GM23338 (cell line): ENCODE measurements around the gene MTR. TPM values are rescaled to one million over a fixed set of nuclear protein-coding genes. Genes with fewer than 3 reads are reported as not detected.

Experiments
- ATAC-seq: fragments of 200-7000 bp; cut with Tn5 transposase; 3 replicates; pipeline ENCODE4 v1.9.1; 2020
- DNase-seq: peaks from one replicate; pipeline ENCODE4 v3.0.0-alpha.2; 2015; ENCODE audit warnings: low spot score
- H2AFZ ChIP-seq: fragments of 200-600 bp; sonication (generic); 2 replicates; pipeline ENCODE4 v1.8.0; 2016; ENCODE audit warnings: antibody characterized with exemption, mild to moderate bottlenecking, moderate library complexity
- H3F3A ChIP-seq: fragments of 200-600 bp; sonication (generic); replicated peaks from 2 replicates; pipeline ENCODE4 v1.8.0; 2017; ENCODE audit warnings: antibody characterized with exemption, mixed run types, low read depth
- H3K27ac ChIP-seq: fragments of 200-600 bp; sonication (generic); 2 replicates; pipeline ENCODE4 v1.6.1; 2016; ENCODE audit warnings: low read depth
- H3K27me3 ChIP-seq: fragments of 200-600 bp; sonication (generic); 2 replicates; pipeline ENCODE4 v1.8.0; 2016; ENCODE audit warnings: mild to moderate bottlenecking, mixed run types, moderate library complexity; ENCODE audit not compliant: insufficient read depth
- H3K36me3 ChIP-seq: fragments of 200-600 bp; sonication (generic); 2 replicates; pipeline ENCODE4 v1.8.0; 2016; ENCODE audit warnings: mild to moderate bottlenecking; ENCODE audit not compliant: insufficient read depth
- H3K4me1 ChIP-seq: fragments of 200-600 bp; sonication (generic); 2 replicates; pipeline ENCODE4 v1.8.0; 2016; ENCODE audit warnings: mild to moderate bottlenecking, moderate library complexity; ENCODE audit not compliant: insufficient read depth
- H3K4me2 ChIP-seq: fragments of 200-600 bp; sonication (generic); 2 replicates; pipeline ENCODE4 v1.7.1; 2017; ENCODE audit warnings: mixed run types
- H3K4me3 ChIP-seq: fragments of 200-600 bp; sonication (generic); 2 replicates; pipeline ENCODE4 v1.6.1; 2016; ENCODE audit warnings: mixed run types
- H3K79me2 ChIP-seq: fragments of 200-600 bp; sonication (generic); replicated peaks from 2 replicates; pipeline ENCODE4 v1.8.0; 2017; ENCODE audit warnings: mild to moderate bottlenecking; ENCODE audit not compliant: insufficient read depth
- H3K9me2 ChIP-seq: fragments of 200-600 bp; sonication (generic); 2 replicates; pipeline ENCODE4 v1.8.0; 2017; ENCODE audit not compliant: insufficient read depth
- H4K20me1 ChIP-seq: fragments of 200-600 bp; sonication (generic); replicated peaks from 2 replicates; pipeline ENCODE4 v1.8.0; 2017; ENCODE audit warnings: mild to moderate bottlenecking; ENCODE audit not compliant: insufficient read depth
- H3K27ac Mint-ChIP-seq: 2 replicates; pipeline ENCODE4 v1.8.0; 2020; ENCODE audit warnings: inconsistent platforms, mild to moderate bottlenecking, moderate library complexity, mixed read lengths
- H3K27me3 Mint-ChIP-seq: 3 replicates; pipeline ENCODE4 v1.8.0; 2022; ENCODE audit warnings: low read depth, mild to moderate bottlenecking, moderate library complexity, mixed read lengths, inconsistent platforms; ENCODE audit not compliant: insufficient read depth, poor library complexity
- H3K36me3 Mint-ChIP-seq: 3 replicates; pipeline ENCODE4 v1.8.0; 2021; ENCODE audit warnings: low read depth, mild to moderate bottlenecking, inconsistent platforms, moderate library complexity, mixed read lengths
- H3K4me1 Mint-ChIP-seq: 3 replicates; pipeline ENCODE4 v1.8.0; 2020; ENCODE audit warnings: mild to moderate bottlenecking, inconsistent platforms, mixed read lengths
- H3K4me3 Mint-ChIP-seq: 3 replicates; pipeline ENCODE4 v1.8.0; 2021; ENCODE audit warnings: moderate library complexity, mild to moderate bottlenecking, inconsistent platforms, mixed read lengths
- H3K9me3 Mint-ChIP-seq: 3 replicates; pipeline ENCODE4 v1.8.0; 2020; ENCODE audit warnings: moderate library complexity, mild to moderate bottlenecking, inconsistent platforms, mixed read lengths
- EZH2 ChIP-seq: fragments of 200-600 bp; sonication (generic); IDR thresholded peaks from one replicate; pipeline ENCODE4 v1.8.0; 2017; ENCODE audit warnings: antibody characterized with exemption, mild to moderate bottlenecking, low read depth; ENCODE audit not compliant: unreplicated experiment
- NANOG ChIP-seq: IDR thresholded peaks from 2 replicates; pipeline ENCODE4 v1.6.1; 2016; ENCODE audit warnings: antibody characterized with exemption, borderline replicate concordance
- ZNF462 ChIP-seq: fragments of 250-450 bp; sonication (Bioruptor Pico); IDR thresholded peaks from 2 replicates; pipeline ENCODE4 v1.5.0; 2020; ENCODE audit warnings: mild to moderate bottlenecking, moderate library complexity
- polyA plus RNA-seq: library from polyadenylated mRNA; unstranded; fragments of >200 nt; fragmentation: Nextera tagmentation; extraction: Ambion mirVana; gene quantifications from 2 replicates; pipeline ENCODE4 v1.2.1, GENCODE V29; 2016
- total RNA-seq: library from RNA; depleted of rRNA; stranded (reverse); fragments of >200 nt; shearing (Covaris generic); gene quantifications from 2 replicates; pipeline ENCODE4 v1.2.3, GENCODE V29; 2014
- TF ChIP-seq, protein P1 (sequence below), 2 experiments: fragments of 200-600 bp in 1 of 2; sonication (generic) in 1 of 2; conservative IDR thresholded peaks; 2 replicates each; pipeline versions ENCODE4 v1.5.1 to v1.6.1; 2016 to 2017; ENCODE audit warnings: antibody characterized with exemption in 2 of 2, low read depth in 2 of 2, mild to moderate bottlenecking in 2 of 2, moderate library complexity in 1 of 2
- TF ChIP-seq, protein P2 (sequence below): IDR thresholded peaks from 2 replicates; pipeline ENCODE4 v1.6.1; 2016; ENCODE audit warnings: antibody characterized with exemption

The MTR gene
- total and polyA plus RNA-seq, 2 experiments from 2014 or later, result 6.4 to 20.0 TPM

GRCh38 chr1:236865818-236866155 is 70.7 kb downstream of the MTR start:
- H3K4me3 Mint-ChIP-seq, result no peak overlapping the region
- Histone ChIP-seq H3F3A (no peaks in the 10 kb centered on the region), H3K4me1 (no peaks in the 10 kb centered on the region), H3K36me3 (peaks cover 12% of the 10 kb centered on the region; the same call in 1 of the 2 replicates), H2AFZ (no peak overlapping the region), H4K20me1 (no peaks in the 10 kb centered on the region; the same call in 1 of the 2 replicates), H3K4me2 (no peak overlapping the region), H3K9me2 (no peaks in the 10 kb centered on the region), H3K27me3 (no peaks in the 10 kb centered on the region), H3K27ac (no peak overlapping the region), H3K79me2 (no peaks in the 10 kb centered on the region), H3K4me3 (no peak overlapping the region)
- peaks cover 38% of the 10 kb centered on the region for H3K36me3 Mint-ChIP-seq
- DNase-seq (no peak), ATAC-seq (no peak)
- peak overlapping the region; percentile 24; the same call in 1 of the 2 replicates for H3K27ac Mint-ChIP-seq
- H3K27me3 Mint-ChIP-seq, result no peaks in the 10 kb centered on the region
- peaks cover 3% of the 10 kb centered on the region; the same call in 2 of the 3 replicates for H3K4me1 Mint-ChIP-seq
- TF ChIP-seq ZNF462 (CRISPR knock-in tag), result no peak
- no peak for TF ChIP-seq EZH2
- no peak for TF ChIP-seq NANOG
- H3K9me3 Mint-ChIP-seq, result no peaks in the 10 kb centered on the region

DNA sequence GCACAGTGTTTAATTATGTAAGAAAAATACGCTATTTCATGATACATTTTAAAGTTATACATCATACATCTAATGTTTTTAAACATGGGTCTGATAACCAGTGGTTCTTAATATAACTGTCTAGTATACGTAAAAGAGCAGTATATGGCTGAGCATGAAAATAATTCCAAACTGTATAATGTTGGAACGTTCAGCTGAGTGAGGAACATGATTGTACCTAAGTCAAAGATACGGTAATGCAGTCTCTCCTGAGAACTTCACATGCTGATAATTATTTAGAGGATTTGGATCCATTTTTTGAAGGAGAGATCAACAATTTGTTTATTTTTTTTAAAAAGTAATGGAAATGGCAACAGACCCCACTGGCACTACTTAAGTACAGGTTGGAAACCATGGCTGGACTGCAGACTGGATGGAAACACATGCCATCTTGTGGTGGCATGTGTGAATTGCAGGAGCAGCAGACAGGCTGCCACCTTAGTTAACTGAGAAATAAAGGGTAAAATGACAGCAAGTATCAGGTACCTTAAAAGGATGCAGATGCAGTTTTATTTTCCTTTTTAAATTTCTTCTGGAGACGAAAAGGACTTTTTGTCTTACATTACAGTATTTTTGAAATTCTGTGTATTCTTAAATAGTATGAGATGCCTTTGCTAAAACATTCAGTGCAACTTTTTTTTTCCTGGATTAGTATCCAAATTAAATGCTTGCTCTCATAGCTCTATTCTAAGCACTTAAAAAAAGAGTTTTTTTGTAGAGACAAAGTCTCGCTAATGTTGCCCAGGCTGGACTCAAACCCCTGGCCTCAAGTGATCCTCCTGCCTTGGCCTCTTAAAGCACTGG is 73.8 kb downstream of the MTR start:
- Histone ChIP-seq H3K4me2 (no peak overlapping the region), H3F3A (no peaks in the 10 kb centered on the region), H2AFZ (no peak overlapping the region), H3K79me2 (no peaks in the 10 kb centered on the region), H3K9me2 (no peaks in the 10 kb centered on the region), H3K36me3 (0 out of 2 replicates have a peak, but pooled peaks cover 4% of the 10 kb centered on the region), H3K27ac (no peak overlapping the region), H3K27me3 (no peaks in the 10 kb centered on the region), H3K4me3 (no peak overlapping the region), H4K20me1 (no peaks in the 10 kb centered on the region), H3K4me1 (no peaks in the 10 kb centered on the region)
- peaks cover 26% of the 10 kb centered on the region for H3K36me3 Mint-ChIP-seq
- H3K27me3 Mint-ChIP-seq, result peaks cover 3% of the 10 kb centered on the region
- no peaks in the 10 kb centered on the region for H3K9me3 Mint-ChIP-seq
- ATAC-seq (peak; percentile 85), DNase-seq (peak; percentile 71)
- H3K4me3 Mint-ChIP-seq, result no peak overlapping the region
- no peak overlapping the region for H3K27ac Mint-ChIP-seq
- H3K4me1 Mint-ChIP-seq, result peaks cover 8% of the 10 kb centered on the region; the same call in 2 of the 3 replicates
- TF ChIP-seq, protein P1, sequence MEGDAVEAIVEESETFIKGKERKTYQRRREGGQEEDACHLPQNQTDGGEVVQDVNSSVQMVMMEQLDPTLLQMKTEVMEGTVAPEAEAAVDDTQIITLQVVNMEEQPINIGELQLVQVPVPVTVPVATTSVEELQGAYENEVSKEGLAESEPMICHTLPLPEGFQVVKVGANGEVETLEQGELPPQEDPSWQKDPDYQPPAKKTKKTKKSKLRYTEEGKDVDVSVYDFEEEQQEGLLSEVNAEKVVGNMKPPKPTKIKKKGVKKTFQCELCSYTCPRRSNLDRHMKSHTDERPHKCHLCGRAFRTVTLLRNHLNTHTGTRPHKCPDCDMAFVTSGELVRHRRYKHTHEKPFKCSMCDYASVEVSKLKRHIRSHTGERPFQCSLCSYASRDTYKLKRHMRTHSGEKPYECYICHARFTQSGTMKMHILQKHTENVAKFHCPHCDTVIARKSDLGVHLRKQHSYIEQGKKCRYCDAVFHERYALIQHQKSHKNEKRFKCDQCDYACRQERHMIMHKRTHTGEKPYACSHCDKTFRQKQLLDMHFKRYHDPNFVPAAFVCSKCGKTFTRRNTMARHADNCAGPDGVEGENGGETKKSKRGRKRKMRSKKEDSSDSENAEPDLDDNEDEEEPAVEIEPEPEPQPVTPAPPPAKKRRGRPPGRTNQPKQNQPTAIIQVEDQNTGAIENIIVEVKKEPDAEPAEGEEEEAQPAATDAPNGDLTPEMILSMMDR (conservative IDR thresholded peaks at IDR 0.05; ENCODE audit: low read depth in 2 of 2), result peak; percentile 95 to 99
- TF ChIP-seq, protein P2, sequence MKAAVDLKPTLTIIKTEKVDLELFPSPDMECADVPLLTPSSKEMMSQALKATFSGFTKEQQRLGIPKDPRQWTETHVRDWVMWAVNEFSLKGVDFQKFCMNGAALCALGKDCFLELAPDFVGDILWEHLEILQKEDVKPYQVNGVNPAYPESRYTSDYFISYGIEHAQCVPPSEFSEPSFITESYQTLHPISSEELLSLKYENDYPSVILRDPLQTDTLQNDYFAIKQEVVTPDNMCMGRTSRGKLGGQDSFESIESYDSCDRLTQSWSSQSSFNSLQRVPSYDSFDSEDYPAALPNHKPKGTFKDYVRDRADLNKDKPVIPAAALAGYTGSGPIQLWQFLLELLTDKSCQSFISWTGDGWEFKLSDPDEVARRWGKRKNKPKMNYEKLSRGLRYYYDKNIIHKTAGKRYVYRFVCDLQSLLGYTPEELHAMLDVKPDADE, result no peak
